ENCODE measurements around the gene GRIK4. TPM values are rescaled to one million over a fixed set of nuclear protein-coding genes. Genes with fewer than 3 reads are reported as not detected.

The GRIK4 gene
- total RNA-seq, 1 experiment from 2014 or later: not detected

DNA sequence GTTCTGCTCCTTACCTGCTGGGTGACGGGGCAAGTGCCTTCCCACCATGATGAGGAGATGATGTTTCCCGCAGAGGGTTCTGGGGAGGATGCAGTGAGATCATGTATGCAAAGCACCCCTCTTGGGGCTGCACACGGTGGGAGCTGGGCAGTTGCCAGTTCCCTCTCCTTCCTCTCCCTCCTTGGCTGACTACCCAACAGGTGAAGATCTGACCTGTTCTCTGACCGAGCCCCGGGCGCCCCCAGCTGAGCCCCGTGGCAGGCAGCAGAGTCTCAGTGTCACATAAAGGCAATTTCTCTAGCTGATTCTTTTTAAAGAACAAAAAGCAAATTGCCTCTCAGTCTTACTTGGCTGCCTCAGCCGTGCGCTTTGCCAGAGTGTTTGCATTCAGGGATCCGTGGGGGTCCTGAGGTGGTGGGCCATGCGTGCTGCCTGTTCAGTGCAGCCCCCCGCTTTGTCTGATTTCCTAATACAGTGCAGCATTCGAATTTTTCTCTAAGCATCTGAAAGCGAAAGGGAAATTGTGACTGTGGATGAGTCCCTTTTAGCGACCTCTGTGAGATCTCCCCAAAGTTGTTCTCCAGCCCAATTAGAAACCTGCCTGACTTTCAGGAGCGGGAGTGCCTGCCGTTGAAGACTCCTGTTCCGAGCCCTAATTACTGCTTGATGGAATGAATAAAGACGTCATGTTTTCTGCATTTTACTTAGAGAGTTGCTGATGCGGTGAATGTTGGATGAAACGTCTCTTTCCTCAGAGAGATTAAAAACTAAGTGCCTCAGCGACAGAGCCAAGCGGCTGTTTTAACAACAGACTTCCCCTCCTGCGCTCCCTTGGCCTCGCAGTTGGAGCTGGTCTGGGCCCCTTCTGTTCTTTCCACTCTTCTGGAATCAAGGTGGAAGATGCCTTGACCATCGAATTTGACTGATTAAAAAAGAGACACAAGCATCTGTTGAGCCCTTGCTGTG, 86.0 kb downstream of the GRIK4 start:
- H3K36me3 ChIP-seq (ENCODE audit: low read depth, low read length): no peaks in the 10 kb centered on the region
- H3K9me2 ChIP-seq (replicated peaks; ENCODE audit: low read length): no peaks in the 10 kb centered on the region
- H3K4me3 ChIP-seq (ENCODE audit: low read length): no peak overlapping the region
- TF ChIP-seq, protein P1, sequence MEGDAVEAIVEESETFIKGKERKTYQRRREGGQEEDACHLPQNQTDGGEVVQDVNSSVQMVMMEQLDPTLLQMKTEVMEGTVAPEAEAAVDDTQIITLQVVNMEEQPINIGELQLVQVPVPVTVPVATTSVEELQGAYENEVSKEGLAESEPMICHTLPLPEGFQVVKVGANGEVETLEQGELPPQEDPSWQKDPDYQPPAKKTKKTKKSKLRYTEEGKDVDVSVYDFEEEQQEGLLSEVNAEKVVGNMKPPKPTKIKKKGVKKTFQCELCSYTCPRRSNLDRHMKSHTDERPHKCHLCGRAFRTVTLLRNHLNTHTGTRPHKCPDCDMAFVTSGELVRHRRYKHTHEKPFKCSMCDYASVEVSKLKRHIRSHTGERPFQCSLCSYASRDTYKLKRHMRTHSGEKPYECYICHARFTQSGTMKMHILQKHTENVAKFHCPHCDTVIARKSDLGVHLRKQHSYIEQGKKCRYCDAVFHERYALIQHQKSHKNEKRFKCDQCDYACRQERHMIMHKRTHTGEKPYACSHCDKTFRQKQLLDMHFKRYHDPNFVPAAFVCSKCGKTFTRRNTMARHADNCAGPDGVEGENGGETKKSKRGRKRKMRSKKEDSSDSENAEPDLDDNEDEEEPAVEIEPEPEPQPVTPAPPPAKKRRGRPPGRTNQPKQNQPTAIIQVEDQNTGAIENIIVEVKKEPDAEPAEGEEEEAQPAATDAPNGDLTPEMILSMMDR (conservative IDR thresholded peaks at IDR 0.05; ENCODE audit: low read depth, low read length): no peak
- no peak for TF ChIP-seq EZH2 (IDR thresholded peaks at IDR 0.05; ENCODE audit: low read length, unreplicated experiment)
- TF ChIP-seq EZH2phosphoT487 (IDR thresholded peaks at IDR 0.05; ENCODE audit: borderline replicate concordance, low read length): no peak
- H4K20me1 ChIP-seq (ENCODE audit: low read length): no peaks in the 10 kb centered on the region
- no peaks in the 10 kb centered on the region for H3K9me3 ChIP-seq (ENCODE audit: low read length)
- POLR2A ChIA-PET (ENCODE audit: unreplicated experiment): no interaction called here
- no peak overlapping the region for H3K9ac ChIP-seq (ENCODE audit: low read length)
- H2AFZ ChIP-seq (ENCODE audit: low read length): no peak overlapping the region
- no peaks in the 10 kb centered on the region for H3K4me1 ChIP-seq (ENCODE audit: insufficient read depth, low read length)
- no peak overlapping the region for H3K4me2 ChIP-seq (ENCODE audit: low read length)
- intact Hi-C loops (cut with micrococcal nuclease): no loop called here
- ATAC-seq (no peak), DNase-seq (no peak)
- H3F3A ChIP-seq (ENCODE audit: low read length, unreplicated experiment): no peaks in the 10 kb centered on the region
- H3K27me3 ChIP-seq (ENCODE audit: low read length): peaks cover 92% of the 10 kb centered on the region
- CTCF ChIA-PET: no interaction called here
- H3K79me2 ChIP-seq (ENCODE audit: low read length): no peaks in the 10 kb centered on the region
- BruUV-seq (replicated peaks): no TSS peak
- H3K27ac ChIP-seq (ENCODE audit: low read length): no peak overlapping the region

DNA sequence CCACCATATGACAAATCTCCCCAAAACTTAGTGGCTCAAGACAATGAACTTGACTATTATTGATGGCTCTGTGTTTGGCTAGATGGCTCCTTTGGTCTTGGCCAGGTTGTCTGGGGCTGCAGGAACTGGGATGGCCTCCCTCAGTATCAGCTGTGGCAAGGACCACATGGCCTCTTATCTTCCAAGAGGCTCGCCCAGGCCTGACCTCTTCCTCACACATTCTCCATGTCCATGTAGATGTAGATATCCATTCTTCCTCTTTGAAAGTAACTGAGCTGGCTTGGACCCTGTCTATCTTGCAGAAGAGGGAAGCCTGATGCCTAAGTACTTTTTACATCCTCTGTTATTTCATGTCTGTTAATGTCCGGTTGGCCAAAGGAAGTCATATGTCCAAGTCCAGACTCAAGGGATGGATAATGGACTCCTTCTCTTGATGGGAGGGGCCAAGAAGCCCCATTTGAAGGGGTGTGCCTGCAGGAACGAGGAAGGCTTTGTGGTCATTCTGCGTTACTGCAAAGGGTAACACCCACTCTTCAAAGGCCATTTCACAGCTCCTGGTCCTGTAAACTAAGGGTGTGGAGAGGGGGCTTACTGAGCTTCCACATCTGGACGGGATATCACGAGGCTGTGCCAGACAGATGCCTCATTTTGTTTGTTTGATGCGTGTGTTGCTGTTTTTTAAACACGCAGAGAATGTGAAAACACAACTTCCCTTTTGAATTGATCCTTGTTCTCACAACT, 87.1 kb downstream of the GRIK4 start:
- no peaks in the 10 kb centered on the region for H3K9me3 ChIP-seq (ENCODE audit: low read length)
- H3K9ac ChIP-seq (ENCODE audit: low read length): no peak overlapping the region
- H3K27ac ChIP-seq (ENCODE audit: low read length): no peak overlapping the region
- H3K4me2 ChIP-seq (ENCODE audit: low read length): no peak overlapping the region
- H3K4me3 ChIP-seq (ENCODE audit: low read length): no peak overlapping the region
- H2AFZ ChIP-seq (ENCODE audit: low read length): no peak overlapping the region
- no peaks in the 10 kb centered on the region for H3K4me1 ChIP-seq (ENCODE audit: insufficient read depth, low read length)
- ChIA-PET CTCF (no interaction called here), POLR2A (ENCODE audit: unreplicated experiment) (no interaction called here)
- peaks cover 87% of the 10 kb centered on the region for H3K27me3 ChIP-seq (ENCODE audit: low read length)
- TF ChIP-seq EZH2phosphoT487 (IDR thresholded peaks at IDR 0.05; ENCODE audit: borderline replicate concordance, low read length) (no peak), EZH2 (IDR thresholded peaks at IDR 0.05; ENCODE audit: low read length, unreplicated experiment) (no peak)
- TF ChIP-seq, protein P1 (conservative IDR thresholded peaks at IDR 0.05; ENCODE audit: low read depth, low read length): no peak
- no peaks in the 10 kb centered on the region for H3K36me3 ChIP-seq (ENCODE audit: low read depth, low read length)
- no peaks in the 10 kb centered on the region for H4K20me1 ChIP-seq (ENCODE audit: low read length)
- DNase-seq (no peak), ATAC-seq (no peak)
- no peaks in the 10 kb centered on the region for H3F3A ChIP-seq (ENCODE audit: low read length, unreplicated experiment)
- H3K79me2 ChIP-seq (ENCODE audit: low read length): no peaks in the 10 kb centered on the region
- intact Hi-C loops (cut with micrococcal nuclease): no loop called here
- BruUV-seq (replicated peaks): no TSS peak
- no peaks in the 10 kb centered on the region for H3K9me2 ChIP-seq (replicated peaks; ENCODE audit: low read length)

All from PC-3 (cell line).